HG02798 (cell line): Measurements from ENCODE around the gene MCM10.
"Not testable (repeated sequence)": the region's sequence is repeated elsewhere in the genome, so short reads cannot be mapped to it uniquely, and the experiment has no call there.

ENCODE experiments used
- ATAC-seq: cut with Tn5 transposase; IDR thresholded peaks from one replicate; pipeline ENCODE4 v1.9.1; 2021; ENCODE audit warnings: mild to moderate bottlenecking; ENCODE audit not compliant: unreplicated experiment, poor library complexity

The MCM10 gene

GRCh38 chr10:13219685-13220670 is 58.6 kb downstream of the MCM10 start:
- no peak for ATAC-seq

GRCh38 chr10:13221572-13221971 is 60.2 kb downstream of the MCM10 start:
- no peak for ATAC-seq

- no peak for ATAC-seq
Observed at GRCh38 chr10:13222151-13222550, 60.8 kb downstream of the MCM10 start.

GRCh38 chr10:13222566-13222965 is 61.2 kb downstream of the MCM10 start:
- ATAC-seq: no peak

GRCh38 chr10:13223241-13223640 is 61.9 kb downstream of the MCM10 start:
- no peak for ATAC-seq

GRCh38 chr10:13224210-13224995 is 63.0 kb downstream of the MCM10 start:
- ATAC-seq: no peak

GRCh38 chr10:13225601-13226000 is 64.2 kb downstream of the MCM10 start:
- ATAC-seq: no peak

- no peak for ATAC-seq
Observed at GRCh38 chr10:13227031-13227430, 65.7 kb downstream of the MCM10 start.

GRCh38 chr10:13231190-13231589 is 69.8 kb downstream of the MCM10 start:
- ATAC-seq: no peak

GRCh38 chr10:13231808-13232207 is 70.5 kb downstream of the MCM10 start:
- no peak for ATAC-seq

- ATAC-seq: no peak
Observed at GRCh38 chr10:13233358-13233757, 72.0 kb downstream of the MCM10 start.

GRCh38 chr10:13234172-13234571 is 72.8 kb downstream of the MCM10 start, which contains the start of gene UCMA:
UCMA (minus strand) TSS chr10:13234374; CDS start chr10:13234258, 116 bp downstream.
- ATAC-seq: no peak

- ATAC-seq: not testable (repeated sequence)
Observed at GRCh38 chr10:13234736-13235135, 73.4 kb downstream of the MCM10 start.

GRCh38 chr10:13236638-13237037 is 75.3 kb downstream of the MCM10 start:
- ATAC-seq: no peak

GRCh38 chr10:13238271-13239077 is 77.1 kb downstream of the MCM10 start:
- ATAC-seq: no peak

- ATAC-seq: no peak
Observed at GRCh38 chr10:13239923-13240322, 78.6 kb downstream of the MCM10 start.

GRCh38 chr10:13241613-13242012 is 80.3 kb downstream of the MCM10 start:
- no peak for ATAC-seq

- ATAC-seq: not testable (repeated sequence)
Observed at GRCh38 chr10:13242260-13242659, 80.9 kb downstream of the MCM10 start.

GRCh38 chr10:13247246-13247645 is 85.9 kb downstream of the MCM10 start:
- no peak for ATAC-seq

GRCh38 chr10:13247784-13248183 is 86.4 kb downstream of the MCM10 start:
- ATAC-seq: no peak
